Loucy (cell line): ENCODE results near the gene UPF3B.

ENCODE experiments used
- CTCF ChIP-seq: fragments of 200-600 bp; sonication (generic); conservative IDR thresholded peaks from 2 replicates; pipeline ENCODE4 v1.5.1; 2014; ENCODE audit warnings: mild to moderate bottlenecking, antibody characterized with exemption, low read length
- EZH2phosphoT487 ChIP-seq: fragments of 200-600 bp; IDR thresholded peaks from 2 replicates; pipeline ENCODE4 v1.6.1; 2018; ENCODE audit warnings: antibody characterized with exemption, mild to moderate bottlenecking, moderate library complexity, borderline replicate concordance

GRCh38 chrX:119878740-119879139 lies 26.0 kb upstream of the UPF3B start:
- TF ChIP-seq CTCF (no peak), EZH2phosphoT487 (no peak)
